H1 (cell line): Measurements from ENCODE around the gene COX5A. TPM values are rescaled to one million over a fixed set of nuclear protein-coding genes. Genes with fewer than 3 reads are reported as not detected.
"Not testable (repeated sequence)": the region's sequence is repeated elsewhere in the genome, so short reads cannot be mapped to it uniquely, and the experiment has no call there.

ENCODE experiments used
- CTCF ChIA-PET: fragments of 300-600 bp; sonication (Branson Sonifier 250); formaldehyde crosslinking; loops from one replicate; lab custom pipeline; 2021; ENCODE audit not compliant: partially characterized antibody; lab: Charles Lee
- POLR2A ChIA-PET: fragments of 300-600 bp; sonication (Branson Sonifier 250); formaldehyde crosslinking; loops from one replicate; lab custom pipeline; 2021; ENCODE audit warnings: inconsistent platforms; ENCODE audit not compliant: partially characterized antibody; lab: Charles Lee
- DNase-seq, 2 experiments: peaks; one replicate each; pipeline versions ENCODE4 v3.0.0 to v3.0.0-alpha.2; 2010 to 2022; ENCODE audit warnings: low spot score in 2 of 2, low read depth in 1 of 2, mixed read lengths in 1 of 2
- FAIRE-seq: peaks from 2 replicates; lab custom pipeline; 2011; peaks lifted over from hg19 to GRCh38; lab: Jason Lieb, UNC
- H2AFZ ChIP-seq: 2 replicates; pipeline ENCODE4 v1.8.1; 2012; ENCODE audit warnings: low read length, inconsistent platforms
- H2AK5ac ChIP-seq: 2 replicates; pipeline ENCODE4 v1.6.1; 2013; ENCODE audit warnings: low read depth, low read length
- H2BK120ac ChIP-seq: replicated peaks from 2 replicates; pipeline ENCODE3; 2013; ENCODE audit warnings: low read depth, low read length, inconsistent platforms
- H2BK12ac ChIP-seq: 2 replicates; pipeline ENCODE4 v1.6.1; 2013; ENCODE audit warnings: low read depth, low read length
- H2BK15ac ChIP-seq: 2 replicates; pipeline ENCODE4 v1.6.1; 2013; ENCODE audit warnings: low read length
- H2BK20ac ChIP-seq: 2 replicates; pipeline ENCODE4 v1.6.1; 2013; ENCODE audit warnings: low read length
- H2BK5ac ChIP-seq: 2 replicates; pipeline ENCODE4 v1.6.1; 2013; ENCODE audit warnings: low read depth, low read length
- H3K14ac ChIP-seq: 2 replicates; pipeline ENCODE4 v1.6.1; 2013; ENCODE audit warnings: inconsistent platforms; ENCODE audit not compliant: insufficient read length
- H3K18ac ChIP-seq: 2 replicates; pipeline ENCODE4 v1.6.1; 2013; ENCODE audit warnings: low read length; ENCODE audit errors: extremely low read depth
- H3K23ac ChIP-seq: 2 replicates; pipeline ENCODE4 v1.6.1; 2013; ENCODE audit warnings: inconsistent platforms; ENCODE audit not compliant: insufficient read length
- H3K23me2 ChIP-seq: 2 replicates; pipeline ENCODE4 v1.6.1; 2013; ENCODE audit warnings: low read depth, low read length
- H3K27ac ChIP-seq: 2 replicates; pipeline ENCODE4 v1.6.1; 2011; ENCODE audit warnings: low read depth, low read length, inconsistent platforms
- H3K27me3 ChIP-seq, 4 experiments: replicated peaks in 1 of 4; 1 replicate in 1 of 4; 2 replicates in 3 of 4; pipeline versions ENCODE4 v1.6.1 to v1.8.1; 2011 to 2013; ENCODE audit warnings: low read length in 3 of 4, mild to moderate bottlenecking in 3 of 4, inconsistent platforms in 2 of 4, mixed read lengths in 2 of 4, moderate library complexity in 1 of 4; ENCODE audit not compliant: control insufficient read depth in 3 of 4, insufficient read depth in 3 of 4; ENCODE audit errors: extremely low read depth in 1 of 4
- H3K36me3 ChIP-seq, 4 experiments: 2 replicates each; pipeline versions ENCODE4 v1.6.1 to v1.8.1; 2011 to 2013; ENCODE audit warnings: mild to moderate bottlenecking in 4 of 4, low read length in 3 of 4, moderate library complexity in 2 of 4, control low read depth in 1 of 4, inconsistent platforms in 1 of 4; ENCODE audit not compliant: insufficient read depth in 4 of 4, control insufficient read depth in 2 of 4
- H3K4ac ChIP-seq: replicated peaks from 2 replicates; pipeline ENCODE3; 2013; ENCODE audit warnings: low read length, low read depth, mixed read lengths, inconsistent platforms; ENCODE audit not compliant: insufficient read length
- H3K4me1 ChIP-seq, 4 experiments: replicated peaks in 1 of 4; 1 replicate in 1 of 4; 2 replicates in 3 of 4; pipeline versions ENCODE4 v1.6.1 to v1.8.1; 2011 to 2013; ENCODE audit warnings: low read length in 3 of 4, inconsistent platforms in 2 of 4, mixed read lengths in 1 of 4; ENCODE audit not compliant: insufficient read depth in 4 of 4, control insufficient read depth in 3 of 4
- H3K4me2 ChIP-seq, 2 experiments: 2 replicates each; pipeline versions ENCODE4 v1.6.1 to v1.8.1; 2011 to 2013; ENCODE audit warnings: low read depth in 2 of 2, low read length in 2 of 2, control low read depth in 1 of 2, inconsistent platforms in 1 of 2, mild to moderate bottlenecking in 1 of 2; ENCODE audit not compliant: insufficient read depth in 1 of 2
- H3K4me3 ChIP-seq, 4 experiments: fragments of 200-600, 300-600 bp in 1 of 4; sonication (generic), shearing (Covaris generic), sonication (Bioruptor Twin) in 1 of 4; 2 replicates each; pipeline versions ENCODE4 v1.5.1 to v1.8.1; 2011 to 2016; ENCODE audit warnings: low read length in 4 of 4, low read depth in 3 of 4, control low read depth in 2 of 4, inconsistent platforms in 2 of 4, mild to moderate bottlenecking in 2 of 4, mixed read lengths in 1 of 4, moderate library complexity in 1 of 4; ENCODE audit not compliant: insufficient read depth in 2 of 4; ENCODE audit errors: extremely low read depth in 1 of 4
- H3K56ac ChIP-seq: replicated peaks from 2 replicates; pipeline ENCODE3; 2013; ENCODE audit warnings: low read depth, mild to moderate bottlenecking, mixed read lengths, low read length, inconsistent platforms; ENCODE audit not compliant: insufficient read length
- H3K79me1 ChIP-seq: 2 replicates; pipeline ENCODE4 v1.6.1; 2013; ENCODE audit warnings: low read depth, low read length, control low read depth
- H3K79me2 ChIP-seq, 2 experiments: 2 replicates each; pipeline versions ENCODE4 v1.6.1 to v1.8.1; 2012 to 2013; ENCODE audit warnings: low read length in 2 of 2, mild to moderate bottlenecking in 2 of 2, inconsistent platforms in 1 of 2; ENCODE audit not compliant: insufficient read depth in 2 of 2, control insufficient read depth in 1 of 2
- H3K9ac ChIP-seq, 4 experiments: replicated peaks in 1 of 4; 1 replicate in 1 of 4; 2 replicates in 3 of 4; pipeline versions ENCODE4 v1.6.1 to v1.8.1; 2011 to 2013; ENCODE audit warnings: low read depth in 3 of 4, low read length in 3 of 4, control low read depth in 2 of 4, mild to moderate bottlenecking in 2 of 4, moderate library complexity in 2 of 4, inconsistent platforms in 1 of 4; ENCODE audit errors: extremely low read depth in 1 of 4
- H3K9me3 ChIP-seq, 2 experiments: 2 replicates each; pipeline versions ENCODE4 v1.6.1 to v1.8.1; 2012 to 2013; ENCODE audit warnings: mild to moderate bottlenecking in 2 of 2, moderate library complexity in 2 of 2, control low read depth in 1 of 2, inconsistent platforms in 1 of 2, low read depth in 1 of 2, low read length in 1 of 2, mixed read lengths in 1 of 2; ENCODE audit not compliant: insufficient read depth in 2 of 2
- H4K20me1 ChIP-seq, 2 experiments: replicated peaks in 1 of 2; 2 replicates each; pipeline versions ENCODE3 to v1.8.1; 2011 to 2013; ENCODE audit warnings: inconsistent platforms in 2 of 2, low read length in 2 of 2, mild to moderate bottlenecking in 1 of 2; ENCODE audit not compliant: insufficient read depth in 2 of 2, control insufficient read depth in 1 of 2
- H4K5ac ChIP-seq: 2 replicates; pipeline ENCODE4 v1.6.1; 2013; ENCODE audit warnings: low read length, low read depth, mixed read lengths, inconsistent platforms; ENCODE audit not compliant: insufficient read length
- H4K8ac ChIP-seq: 2 replicates; pipeline ENCODE4 v1.8.0; 2013; ENCODE audit warnings: mild to moderate bottlenecking, moderate library complexity, low read length, inconsistent platforms; ENCODE audit not compliant: insufficient read depth; ENCODE audit errors: extremely low read depth
- H4K91ac ChIP-seq: replicated peaks from 2 replicates; pipeline ENCODE3; 2013; ENCODE audit warnings: low read length, mixed read lengths, inconsistent platforms; ENCODE audit not compliant: insufficient read length
- RAD21 ChIP-seq, 2 experiments: IDR thresholded peaks in 1 of 2; conservative IDR thresholded peaks in 1 of 2; 2 replicates each; pipeline ENCODE4 v1.6.1; 2011; ENCODE audit warnings: low read depth in 2 of 2, low read length in 2 of 2, improper control_type of control experiment in 1 of 2, inconsistent platforms in 1 of 2, mild to moderate bottlenecking in 1 of 2, moderate library complexity in 1 of 2
- WGBS, 2 experiments: shearing (Covaris generic) in 1 of 2; methylation state at CpG; one replicate each; pipeline versions ENCODE4 v1.1.6 to v1.1.7; 2013 to 2015; ENCODE audit warnings: low lambda C conversion rate in 2 of 2, mixed read lengths in 2 of 2, inconsistent platforms in 1 of 2, low coverage in 1 of 2, missing lambda C conversion rate in 1 of 2; ENCODE audit not compliant: insufficient replicate concordance in 2 of 2, insufficient coverage in 1 of 2, insufficient read length in 1 of 2; ENCODE audit errors: extremely low coverage in 1 of 2, missing lambda C conversion rate in 1 of 2; 5-methylcytosine and 5-hydroxymethylcytosine counted together
- polyA plus RNA-seq, 7 experiments: library from polyadenylated mRNA; depleted of rRNA in 3 of 7; stranded (reverse) in 5 of 7; unstranded in 2 of 7; fragments of >200 nt in 5 of 7; fragments of 200-250 nt in 2 of 7; gene quantifications; 1 replicate in 5 of 7; 2 replicates in 1 of 7; 4 replicates in 1 of 7; pipeline versions ENCODE4 v1.2.1 to v1.2.3, GENCODE V29; 2011 to 2013; ENCODE audit warnings: missing spikeins in 2 of 7, mixed read lengths in 2 of 7
- total RNA-seq: library from RNA; stranded (reverse); fragmentation: NEBNext Ultra II Directional; extraction: Animal tissue kit (Norgen Biotek cat#: 25700); gene quantifications from 2 replicates; pipeline ENCODE4 v1.2.1, GENCODE V29; 2021
- TF ChIP-seq, protein P1 (sequence below), 3 experiments: IDR thresholded peaks; 1 replicate in 2 of 3; 2 replicates in 1 of 3; pipeline versions ENCODE4 v1.5.1 to v1.6.1; 2011; ENCODE audit warnings: low read length in 3 of 3, mild to moderate bottlenecking in 3 of 3, inconsistent platforms in 2 of 3, low read depth in 1 of 3, moderate library complexity in 1 of 3; ENCODE audit not compliant: insufficient read depth in 1 of 3; ENCODE audit errors: control extremely low read depth in 1 of 3

Gene COX5A
- total and polyA plus RNA-seq, 2 of the 8 experiments (the other 6 are each of a cell fraction or from before 2014, with no cell fraction given), result 270 to 367 TPM

DNA sequence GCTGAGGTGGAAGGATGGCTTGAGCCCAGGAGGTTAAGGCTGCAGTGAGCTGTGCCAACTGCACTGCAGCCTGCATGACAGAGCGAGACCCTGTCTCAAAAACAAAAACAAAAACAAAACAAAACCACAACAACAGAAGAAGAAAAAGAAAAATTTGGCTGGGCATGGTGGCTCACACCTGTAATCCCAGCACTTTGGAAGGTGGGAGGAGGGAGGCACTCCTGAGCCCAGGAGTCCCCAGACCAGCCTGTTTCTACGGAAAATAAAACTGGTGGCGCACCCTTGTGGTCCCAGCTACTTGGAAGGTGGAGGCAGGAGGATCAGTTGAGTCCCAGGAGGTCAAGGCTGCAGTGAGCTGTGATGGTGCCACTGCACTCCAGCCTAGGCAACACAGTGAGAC lies 2.7 kb downstream of the COX5A start:
- FAIRE-seq, H3K4me3 ChIP-seq, H2BK12ac ChIP-seq, H4K5ac ChIP-seq, H2BK5ac ChIP-seq, H3K56ac ChIP-seq, H3K23me2 ChIP-seq, H3K14ac ChIP-seq, H3K27me3 ChIP-seq, H4K91ac ChIP-seq, H2BK20ac ChIP-seq, H2AFZ ChIP-seq, H3K23ac ChIP-seq, H4K20me1 ChIP-seq, H2AK5ac ChIP-seq, H3K4ac ChIP-seq, H3K27ac ChIP-seq, H2BK120ac ChIP-seq, H4K8ac ChIP-seq, H3K4me1 ChIP-seq, H2BK15ac ChIP-seq, H3K4me2 ChIP-seq, H3K18ac ChIP-seq, H3K79me1 ChIP-seq, H3K9ac ChIP-seq, H3K9me3 ChIP-seq: not testable (repeated sequence)
- POLR2A ChIA-PET, result interaction anchor here (1.1 to 2.2 kb wide), 7 partner anchors 13 to 240 kb away, joined by 3 to 11 read pairs (median 3); partner anchors contain the start of genes FAM219B, RPP25 and ULK3
- DNase-seq, result peak in 1 of 2 experiments; percentile 70
- WGBS, 2 experiments, result 73% methylated on average over 3 of the region's 3 CpGs; no CpG with 5 or more reads in 1 of the 2 experiments
- CTCF ChIA-PET, result interaction anchor here (0.6 to 2.5 kb wide), 17 partner anchors 10 to 314 kb away, joined by 3 to 9 read pairs (median 4); no protein-coding TSS in a partner anchor
- Histone ChIP-seq H3K36me3 (peaks cover 0 to 13% (median 4%) of the 10 kb centered on the region in 4 experiments; a peak in 3 of 8 replicates), H3K79me2 (peaks cover 8 to 66% of the 10 kb centered on the region in 2 experiments)
- TF ChIP-seq, protein P1, sequence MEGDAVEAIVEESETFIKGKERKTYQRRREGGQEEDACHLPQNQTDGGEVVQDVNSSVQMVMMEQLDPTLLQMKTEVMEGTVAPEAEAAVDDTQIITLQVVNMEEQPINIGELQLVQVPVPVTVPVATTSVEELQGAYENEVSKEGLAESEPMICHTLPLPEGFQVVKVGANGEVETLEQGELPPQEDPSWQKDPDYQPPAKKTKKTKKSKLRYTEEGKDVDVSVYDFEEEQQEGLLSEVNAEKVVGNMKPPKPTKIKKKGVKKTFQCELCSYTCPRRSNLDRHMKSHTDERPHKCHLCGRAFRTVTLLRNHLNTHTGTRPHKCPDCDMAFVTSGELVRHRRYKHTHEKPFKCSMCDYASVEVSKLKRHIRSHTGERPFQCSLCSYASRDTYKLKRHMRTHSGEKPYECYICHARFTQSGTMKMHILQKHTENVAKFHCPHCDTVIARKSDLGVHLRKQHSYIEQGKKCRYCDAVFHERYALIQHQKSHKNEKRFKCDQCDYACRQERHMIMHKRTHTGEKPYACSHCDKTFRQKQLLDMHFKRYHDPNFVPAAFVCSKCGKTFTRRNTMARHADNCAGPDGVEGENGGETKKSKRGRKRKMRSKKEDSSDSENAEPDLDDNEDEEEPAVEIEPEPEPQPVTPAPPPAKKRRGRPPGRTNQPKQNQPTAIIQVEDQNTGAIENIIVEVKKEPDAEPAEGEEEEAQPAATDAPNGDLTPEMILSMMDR (IDR thresholded peaks at IDR 0.05; ENCODE audit: control extremely low read depth in 1 of 3, insufficient read depth in 1 of 3, low read depth in 1 of 3, low read length in 3 of 3), result peak; percentile 45 to 58 (median 49)
- TF ChIP-seq RAD21 (IDR thresholded peaks at IDR 0.05 in 1 of 2, conservative IDR thresholded peaks at IDR 0.05 in 1 of 2; ENCODE audit: low read depth in 2 of 2, low read length in 2 of 2), result peak; percentile 15 to 33; a peak in 2 of 4 replicates
